ENCODE measurements around the gene PLXNA2.

The PLXNA2 gene

GRCh38 chr1:208203848-208204609, 40.2 kb downstream of the PLXNA2 start:
- no peak for DNase-seq

GRCh38 chr1:208203127-208203847, 40.9 kb downstream of the PLXNA2 start:
- no peak for DNase-seq

- no peak for DNase-seq
Observed at GRCh38 chr1:208202333-208202995, 41.7 kb downstream of the PLXNA2 start.

GRCh38 chr1:208201229-208201628, 43.0 kb downstream of the PLXNA2 start:
- DNase-seq: no peak

GRCh38 chr1:208200116-208200515, 44.1 kb downstream of the PLXNA2 start:
- DNase-seq: no peak

- no peak for DNase-seq
Observed at GRCh38 chr1:208198236-208198635, 45.9 kb downstream of the PLXNA2 start.

GRCh38 chr1:208194944-208195343, 49.2 kb downstream of the PLXNA2 start:
- DNase-seq: no peak

- no peak for DNase-seq
Observed at GRCh38 chr1:208192995-208193394, 51.2 kb downstream of the PLXNA2 start.

GRCh38 chr1:208190784-208191183, 53.4 kb downstream of the PLXNA2 start:
- no peak for DNase-seq

- no peak for DNase-seq
Observed at GRCh38 chr1:208189716-208190115, 54.5 kb downstream of the PLXNA2 start.

GRCh38 chr1:208189183-208189582, 55.0 kb downstream of the PLXNA2 start:
- no peak for DNase-seq

GRCh38 chr1:208188607-208189006, 55.6 kb downstream of the PLXNA2 start:
- no peak for DNase-seq

GRCh38 chr1:208187499-208188041, 56.6 kb downstream of the PLXNA2 start:
- DNase-seq: no peak

GRCh38 chr1:208185801-208186231, 58.4 kb downstream of the PLXNA2 start:
- DNase-seq: no peak

GRCh38 chr1:208184966-208185654, 59.1 kb downstream of the PLXNA2 start:
- no peak for DNase-seq

- DNase-seq: no peak
Observed at GRCh38 chr1:208183977-208184911, 59.9 kb downstream of the PLXNA2 start.

- DNase-seq: no peak
Observed at GRCh38 chr1:208182880-208183645, 61.1 kb downstream of the PLXNA2 start.

GRCh38 chr1:208181364-208181763, 62.8 kb downstream of the PLXNA2 start:
- DNase-seq: no peak

GRCh38 chr1:208180421-208180820, 63.8 kb downstream of the PLXNA2 start:
- DNase-seq: no peak

- DNase-seq: no peak
Observed at GRCh38 chr1:208179961-208180409, 64.2 kb downstream of the PLXNA2 start.
